Activated CD8-positive, alpha-beta memory T cell treated with anti-CD3 and anti-CD28 coated beads, Interleukin-2, amount 50 U/mL, for 1 hour (primary cell): ENCODE measurements around the gene PYDC2.
"Not testable (repeated sequence)": the region's sequence is repeated elsewhere in the genome, so short reads cannot be mapped to it uniquely, and the experiment has no call there.

Experiments used
- DNase-seq: peaks from one replicate; pipeline ENCODE4 v3.0.0-alpha.2; 2020; ENCODE audit errors: extremely low read depth

The PYDC2 gene

GRCh38 chr3:191470080-191470479 is 9.1 kb downstream of the PYDC2 start:
- no peak for DNase-seq

- no peak for DNase-seq
These were observed 9.6 kb downstream of the PYDC2 start for GRCh38 chr3:191470545-191470944.

- no peak for DNase-seq
These were observed 12.8 kb downstream of the PYDC2 start for GRCh38 chr3:191473661-191474198.

GRCh38 chr3:191476066-191476772 is 15.3 kb downstream of the PYDC2 start:
- no peak for DNase-seq

- not testable (repeated sequence) for DNase-seq
These were observed 23.0 kb downstream of the PYDC2 start for GRCh38 chr3:191483994-191484393.

GRCh38 chr3:191484461-191484860 is 23.5 kb downstream of the PYDC2 start:
- DNase-seq = no peak

GRCh38 chr3:191492601-191493000 is 31.6 kb downstream of the PYDC2 start:
- no peak for DNase-seq

- DNase-seq = no peak
These were observed 32.4 kb downstream of the PYDC2 start for GRCh38 chr3:191493336-191493735.

- no peak for DNase-seq
These were observed 38.5 kb downstream of the PYDC2 start for GRCh38 chr3:191499307-191500080.

GRCh38 chr3:191500892-191501291 is 39.9 kb downstream of the PYDC2 start:
- no peak for DNase-seq

GRCh38 chr3:191502583-191502982 is 41.6 kb downstream of the PYDC2 start:
- no peak for DNase-seq

GRCh38 chr3:191509078-191509477 is 48.1 kb downstream of the PYDC2 start:
- no peak for DNase-seq
